Keratinocyte (primary cell): ENCODE data around the gene ABL2. TPM values are rescaled to one million over a fixed set of nuclear protein-coding genes. Genes with fewer than 3 reads are reported as not detected.
A peak's percentile ranks its signal among the peaks of the same experiment; 100 is the strongest.

Source experiments
- DNase-seq: peaks from one replicate; pipeline ENCODE4 v3.0.0-alpha.2; 2011; ENCODE audit warnings: low read depth, missing footprints, low spot score
- FAIRE-seq: peaks from 2 replicates; lab custom pipeline; 2011; peaks lifted over from hg19 to GRCh38; lab: Jason Lieb, UNC
- H2AFZ ChIP-seq: 2 replicates; pipeline ENCODE4 v1.6.0; 2012; ENCODE audit warnings: low read length, control low read depth, inconsistent platforms; ENCODE audit not compliant: control insufficient read depth
- H3K27ac ChIP-seq: 2 replicates; pipeline ENCODE4 v1.5.1; 2011; ENCODE audit warnings: low read length; ENCODE audit not compliant: control insufficient read depth, insufficient read depth
- H3K27me3 ChIP-seq: 3 replicates; pipeline ENCODE4 v1.6.0; 2011; ENCODE audit warnings: low read length; ENCODE audit not compliant: control insufficient read depth, insufficient read depth; ENCODE audit errors: extremely low read depth
- H3K36me3 ChIP-seq, 2 experiments: 2 replicates in 1 of 2; 3 replicates in 1 of 2; pipeline ENCODE4 v1.5.1; 2011; ENCODE audit warnings: low read length in 2 of 2, mild to moderate bottlenecking in 1 of 2; ENCODE audit not compliant: control insufficient read depth in 2 of 2, insufficient read depth in 2 of 2; ENCODE audit errors: extremely low read depth in 1 of 2
- H3K4me1 ChIP-seq: 3 replicates; pipeline ENCODE4 v1.5.1; 2011; ENCODE audit warnings: low read length; ENCODE audit not compliant: control insufficient read depth, insufficient read depth; ENCODE audit errors: extremely low read depth
- H3K4me2 ChIP-seq: 3 replicates; pipeline ENCODE4 v1.6.0; 2011; ENCODE audit warnings: low read depth, low read length; ENCODE audit not compliant: control insufficient read depth, insufficient read depth; ENCODE audit errors: extremely low read depth
- H3K4me3 ChIP-seq, 3 experiments: fragments of 200-600 bp in 1 of 3; sonication (generic) in 1 of 3; 2 replicates in 2 of 3; 3 replicates in 1 of 3; pipeline ENCODE4 v1.5.1; 2011 to 2016; ENCODE audit warnings: low read length in 3 of 3, mild to moderate bottlenecking in 3 of 3, control low read depth in 2 of 3, inconsistent platforms in 1 of 3, low read depth in 1 of 3, mixed read lengths in 1 of 3, mixed run types in 1 of 3, moderate library complexity in 1 of 3; ENCODE audit not compliant: control insufficient read depth in 2 of 3, insufficient read depth in 2 of 3; ENCODE audit errors: extremely low read depth in 1 of 3
- H3K79me2 ChIP-seq: 2 replicates; pipeline ENCODE4 v1.6.0; 2012; ENCODE audit warnings: low read length; ENCODE audit not compliant: control insufficient read depth, insufficient read depth
- H3K9ac ChIP-seq: 3 replicates; pipeline ENCODE4 v1.6.0; 2011; ENCODE audit warnings: low read length; ENCODE audit not compliant: control insufficient read depth, insufficient read depth; ENCODE audit errors: extremely low read depth
- H3K9me1 ChIP-seq: 3 replicates; pipeline ENCODE4 v1.6.0; 2011; ENCODE audit warnings: low read length; ENCODE audit not compliant: control insufficient read depth, insufficient read depth; ENCODE audit errors: extremely low read depth
- H3K9me3 ChIP-seq: 2 replicates; pipeline ENCODE4 v1.5.1; 2012; ENCODE audit warnings: low read depth, low read length; ENCODE audit not compliant: control insufficient read depth
- H4K20me1 ChIP-seq: 3 replicates; pipeline ENCODE4 v1.6.0; 2011; ENCODE audit warnings: low read length; ENCODE audit not compliant: control insufficient read depth, insufficient read depth; ENCODE audit errors: extremely low read depth
- EZH2 ChIP-seq: IDR thresholded peaks from one replicate; pipeline ENCODE4 v1.6.1; 2012; ENCODE audit warnings: inconsistent platforms, mild to moderate bottlenecking, low read length, moderate library complexity
- dilution Hi-C: fragments of 300-500 bp; cut with MboI; formaldehyde crosslinking; loops from one replicate; pipeline ENCODE4 v1.7.0; 2020; ENCODE audit warnings: low sequenced_read_pairs; ENCODE audit not compliant: extremely low pct_ligation_motif_present
- polyA plus RNA-seq, 5 experiments: library from polyadenylated mRNA; depleted of rRNA in 3 of 5; stranded (reverse) in 3 of 5; stranded (forward) in 1 of 5; unstranded in 1 of 5; fragments of >200 nt; gene quantifications; 1 replicate in 1 of 5; 2 replicates in 3 of 5; 3 replicates in 1 of 5; pipeline versions ENCODE4 v1.2.1 to v1.2.3, GENCODE V29; 2011 to 2012; ENCODE audit warnings: missing spikeins in 2 of 5, low read depth in 1 of 5, low replicate concordance in 1 of 5
- TF ChIP-seq, protein P1 (sequence below), 3 experiments: IDR thresholded peaks in 1 of 3; conservative IDR thresholded peaks in 1 of 3; optimal IDR thresholded peaks in 1 of 3; 2 replicates in 2 of 3; 3 replicates in 1 of 3; pipeline versions ENCODE3 to v1.5.1; 2011; ENCODE audit warnings: low read length in 3 of 3, mild to moderate bottlenecking in 3 of 3, moderate library complexity in 2 of 3, control low read depth in 1 of 3, inconsistent platforms in 1 of 3; ENCODE audit not compliant: insufficient read depth in 2 of 3; ENCODE audit errors: extremely low read depth in 1 of 3

Gene ABL2
- polyA plus RNA-seq, 1 donor (not counting 4 experiments of a cell fraction or from before 2014, with no cell fraction given), result 37.6 TPM

DNA sequence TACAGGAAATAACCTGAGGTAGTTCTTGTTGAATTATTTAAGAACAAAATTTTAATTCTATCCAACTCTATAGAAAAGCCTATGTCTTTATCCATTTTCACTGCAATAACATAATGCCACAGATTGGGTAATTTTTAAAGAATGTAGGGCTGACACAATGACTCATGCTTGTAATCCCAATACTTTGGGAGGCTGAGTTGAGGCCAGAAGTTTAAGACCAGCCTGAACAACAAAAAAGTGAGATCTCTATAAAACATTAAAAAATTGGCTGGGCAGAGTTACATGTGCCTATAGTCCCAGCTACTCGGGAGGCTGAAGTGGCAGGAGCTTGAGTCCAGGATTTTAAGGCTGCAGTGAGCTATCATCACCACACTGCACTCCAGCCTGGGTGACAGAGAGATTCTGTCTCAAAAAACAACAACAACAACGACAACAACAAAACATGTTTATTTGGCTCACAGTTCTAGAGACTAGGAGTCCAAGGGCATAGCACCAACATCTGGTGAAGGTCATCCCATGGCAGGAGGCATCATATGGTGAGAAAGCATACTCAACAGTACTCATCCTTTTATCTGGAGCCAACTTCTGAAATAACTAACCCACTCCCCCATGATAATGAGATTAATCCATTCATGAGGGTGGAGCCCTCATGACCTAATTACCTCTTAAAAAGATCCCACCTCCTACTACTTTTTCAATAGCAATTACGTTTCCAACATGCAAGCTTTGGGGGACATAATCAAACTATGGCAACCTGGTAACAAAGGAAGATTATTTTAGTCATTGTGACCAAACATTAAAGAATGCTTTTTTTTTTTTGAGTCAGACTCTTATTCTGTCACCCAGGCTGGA, 59.6 kb downstream of the ABL2 start:
- H3K9me3 ChIP-seq, result no peaks in the 10 kb centered on the region
- H3K4me3 ChIP-seq, result no peak overlapping the region
- H3K79me2 ChIP-seq, result peaks cover 36% of the 10 kb centered on the region
- H4K20me1 ChIP-seq, result no peaks in the 10 kb centered on the region
- peak overlapping the region; percentile 28 for H3K9ac ChIP-seq
- dilution Hi-C loops, result no loop called here
- H3K27me3 ChIP-seq, result no peaks in the 10 kb centered on the region
- DNase-seq, result no peak
- no peaks in the 10 kb centered on the region for H3K36me3 ChIP-seq
- no peaks in the 10 kb centered on the region for H3K9me1 ChIP-seq
- peak overlapping the region; percentile 73 for H3K27ac ChIP-seq
- H2AFZ ChIP-seq, result no peak overlapping the region
- FAIRE-seq, result no peak
- H3K4me1 ChIP-seq, result peaks cover 11% of the 10 kb centered on the region
- TF ChIP-seq, protein P1, sequence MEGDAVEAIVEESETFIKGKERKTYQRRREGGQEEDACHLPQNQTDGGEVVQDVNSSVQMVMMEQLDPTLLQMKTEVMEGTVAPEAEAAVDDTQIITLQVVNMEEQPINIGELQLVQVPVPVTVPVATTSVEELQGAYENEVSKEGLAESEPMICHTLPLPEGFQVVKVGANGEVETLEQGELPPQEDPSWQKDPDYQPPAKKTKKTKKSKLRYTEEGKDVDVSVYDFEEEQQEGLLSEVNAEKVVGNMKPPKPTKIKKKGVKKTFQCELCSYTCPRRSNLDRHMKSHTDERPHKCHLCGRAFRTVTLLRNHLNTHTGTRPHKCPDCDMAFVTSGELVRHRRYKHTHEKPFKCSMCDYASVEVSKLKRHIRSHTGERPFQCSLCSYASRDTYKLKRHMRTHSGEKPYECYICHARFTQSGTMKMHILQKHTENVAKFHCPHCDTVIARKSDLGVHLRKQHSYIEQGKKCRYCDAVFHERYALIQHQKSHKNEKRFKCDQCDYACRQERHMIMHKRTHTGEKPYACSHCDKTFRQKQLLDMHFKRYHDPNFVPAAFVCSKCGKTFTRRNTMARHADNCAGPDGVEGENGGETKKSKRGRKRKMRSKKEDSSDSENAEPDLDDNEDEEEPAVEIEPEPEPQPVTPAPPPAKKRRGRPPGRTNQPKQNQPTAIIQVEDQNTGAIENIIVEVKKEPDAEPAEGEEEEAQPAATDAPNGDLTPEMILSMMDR (optimal IDR thresholded peaks at IDR 0.05 in 1 of 3, IDR thresholded peaks at IDR 0.05 in 1 of 3, conservative IDR thresholded peaks at IDR 0.05 in 1 of 3; ENCODE audit: extremely low read depth in 1 of 3, insufficient read depth in 2 of 3, low read length in 3 of 3), result no peak
- TF ChIP-seq EZH2, result no peak
- H3K4me2 ChIP-seq, result peak overlapping the region; percentile 62

DNA sequence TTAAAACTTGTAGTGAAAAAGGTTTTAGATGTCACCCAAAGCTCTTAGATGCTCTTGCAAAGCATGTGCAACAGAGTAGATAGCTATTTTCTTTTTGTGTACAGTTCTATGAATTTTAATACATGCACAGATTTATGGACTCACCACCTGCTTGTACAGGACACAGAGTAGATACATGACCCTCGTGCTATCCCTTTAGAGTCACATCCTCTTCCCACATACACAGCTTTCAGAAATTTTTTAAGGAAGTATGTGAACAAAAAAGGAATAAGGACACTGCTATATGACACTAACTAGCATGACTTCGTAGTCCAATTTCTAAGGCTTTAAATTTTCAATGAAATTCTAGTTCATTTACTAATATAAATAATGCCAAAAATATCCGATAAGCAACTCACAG, 60.9 kb downstream of the ABL2 start:
- no peaks in the 10 kb centered on the region for H3K9me3 ChIP-seq
- no peaks in the 10 kb centered on the region for H3K9me1 ChIP-seq
- H3K4me2 ChIP-seq, result no peak overlapping the region
- H3K27ac ChIP-seq, result no peak overlapping the region
- no peaks in the 10 kb centered on the region for H3K27me3 ChIP-seq
- H3K36me3 ChIP-seq, result no peaks in the 10 kb centered on the region
- FAIRE-seq (no peak), DNase-seq (no peak)
- no peak overlapping the region for H3K4me3 ChIP-seq
- no peak for TF ChIP-seq EZH2
- TF ChIP-seq, protein P1 (optimal IDR thresholded peaks at IDR 0.05 in 1 of 3, IDR thresholded peaks at IDR 0.05 in 1 of 3, conservative IDR thresholded peaks at IDR 0.05 in 1 of 3; ENCODE audit: extremely low read depth in 1 of 3, insufficient read depth in 2 of 3, low read length in 3 of 3), result no peak
- H2AFZ ChIP-seq, result no peak overlapping the region
- H4K20me1 ChIP-seq, result no peaks in the 10 kb centered on the region
- dilution Hi-C loops, result no loop called here
- peaks cover 38% of the 10 kb centered on the region for H3K79me2 ChIP-seq
- no peak overlapping the region for H3K9ac ChIP-seq
- H3K4me1 ChIP-seq, result peaks cover 15% of the 10 kb centered on the region
